Activated CD4-positive, alpha-beta T cell treated with anti-CD3 and anti-CD28 coated beads, Interleukin-2, Interleukin-4, amounts not matched to agents 100 ng/mL and 50 ng/mL, durations not matched to agents 16 hours and 8 hours (primary cell): ENCODE results near the gene PEMT.

ENCODE experiments used
- DNase-seq: peaks from one replicate; pipeline ENCODE4 v3.0.0-alpha.2; 2020; ENCODE audit warnings: low spot score

PEMT gene

GRCh38 chr17:17553217-17554195, 38.0 kb downstream of the PEMT start:
- DNase-seq, result no peak

DNA sequence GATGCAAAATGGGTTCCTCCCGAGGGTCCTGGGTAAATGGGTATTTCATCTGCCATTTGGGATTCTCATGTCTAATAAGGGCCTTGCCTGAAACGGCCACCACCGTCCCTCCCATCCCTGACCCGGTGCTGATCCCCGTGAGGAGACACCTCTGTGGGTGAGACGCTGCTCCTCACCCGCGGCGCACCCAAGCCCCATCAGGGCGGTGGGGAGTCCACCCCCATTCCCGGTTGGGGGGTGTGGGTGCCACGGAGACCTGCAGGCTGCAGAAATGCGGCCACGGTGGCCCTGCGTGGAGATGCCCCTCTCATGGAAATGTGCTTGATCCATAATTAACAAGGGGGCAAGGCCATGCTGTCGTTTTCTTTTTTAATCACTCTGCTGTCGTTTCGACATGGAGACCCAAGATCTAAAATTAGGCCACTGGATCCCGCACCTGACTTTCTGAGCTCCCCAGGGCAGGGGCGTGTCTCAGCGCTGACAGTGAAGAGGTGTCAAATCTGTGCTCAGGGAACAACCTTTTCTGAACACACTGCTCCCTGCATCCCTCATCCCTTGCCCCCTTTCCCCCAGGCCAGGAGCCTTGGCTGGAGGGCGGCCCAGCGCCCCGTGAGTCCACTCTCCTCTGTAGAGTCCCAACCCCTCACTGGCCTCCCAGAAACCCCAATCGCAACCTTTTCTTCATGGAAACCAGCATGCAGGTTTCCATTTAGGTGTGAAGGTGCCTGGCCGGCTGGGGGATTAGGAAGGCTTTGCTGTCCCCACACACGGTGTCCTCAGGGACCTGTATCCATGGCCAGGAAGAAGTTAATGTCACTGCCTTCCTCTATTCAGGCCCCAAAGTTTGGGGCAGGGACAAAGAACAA, 38.9 kb downstream of the PEMT start:
- no peak for DNase-seq

DNA sequence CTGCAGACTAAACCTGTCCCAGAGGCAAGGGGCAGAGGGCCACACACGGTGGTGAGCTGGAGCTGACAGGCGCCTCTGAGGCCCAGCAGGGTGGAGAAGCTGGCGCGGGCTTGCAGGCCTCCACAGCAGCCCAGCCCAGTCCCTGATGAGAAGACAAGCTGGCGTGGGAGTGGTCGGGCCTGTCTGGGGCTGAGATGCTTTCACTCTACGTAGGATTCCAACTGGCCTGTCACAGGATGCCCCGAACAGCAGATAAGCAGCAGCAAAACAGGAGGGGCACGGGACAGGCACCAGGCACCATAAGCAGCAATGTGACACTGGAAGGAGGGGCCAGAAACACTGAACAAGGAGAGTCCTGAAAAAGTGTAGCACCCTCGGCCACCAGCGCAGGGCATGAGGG, 40.1 kb downstream of the PEMT start:
- no peak for DNase-seq

DNA sequence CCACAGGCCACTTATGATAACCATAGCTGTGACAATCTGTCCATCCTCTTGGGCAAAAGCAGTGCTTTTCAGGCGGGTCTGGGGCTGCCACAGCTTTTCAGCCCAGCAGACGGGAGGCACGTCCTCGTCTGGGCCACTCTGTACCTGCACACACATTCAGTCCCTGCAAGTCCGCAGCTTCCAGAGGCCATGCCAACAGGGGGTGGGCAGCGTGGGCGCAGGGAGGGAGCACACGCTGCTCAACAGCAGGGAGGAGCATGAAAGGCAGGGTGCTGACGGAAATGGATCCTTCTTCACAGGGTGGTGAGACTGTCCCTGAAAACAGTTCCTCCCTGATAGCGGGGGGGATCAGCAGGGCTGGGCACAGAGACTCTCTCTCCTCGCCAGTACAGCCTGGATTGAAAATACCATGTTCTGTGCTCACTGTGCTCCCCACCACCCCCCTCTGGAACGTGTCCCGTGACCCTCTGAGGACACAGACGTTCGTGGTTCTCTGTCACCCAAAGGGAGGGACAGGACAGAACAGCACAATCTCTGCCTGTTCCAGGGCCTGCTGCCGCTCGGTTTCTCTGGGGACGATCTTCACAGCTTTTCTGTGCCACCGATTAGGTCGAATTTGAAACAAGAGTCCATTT, 41.7 kb downstream of the PEMT start:
- DNase-seq, result no peak

DNA sequence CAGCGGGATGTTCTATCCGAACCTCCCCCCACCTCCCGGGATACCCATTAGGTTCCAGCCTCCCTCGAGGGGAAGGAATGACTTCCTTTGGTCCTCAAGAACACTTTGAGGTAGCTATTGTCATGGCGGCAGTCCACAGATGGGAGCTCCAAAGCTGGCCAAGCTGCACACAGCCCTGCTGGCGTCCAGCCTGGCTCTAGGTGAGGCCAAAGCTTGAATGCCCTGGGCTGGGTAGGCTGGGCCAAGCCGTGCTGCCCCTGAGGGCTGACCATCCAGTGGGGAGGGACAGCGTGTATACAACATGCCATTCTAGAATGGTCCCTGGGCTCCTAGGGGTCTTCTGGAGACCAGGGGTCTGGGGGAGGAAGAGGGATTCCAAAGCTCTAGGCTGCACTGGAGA, 43.5 kb downstream of the PEMT start:
- no peak for DNase-seq

- no peak for DNase-seq
Observed at GRCh38 chr17:17547210-17547764, 44.2 kb downstream of the PEMT start.

GRCh38 chr17:17546399-17547185, 44.9 kb downstream of the PEMT start:
- no peak for DNase-seq

GRCh38 chr17:17545984-17546383, 45.5 kb downstream of the PEMT start:
- no peak for DNase-seq

DNA sequence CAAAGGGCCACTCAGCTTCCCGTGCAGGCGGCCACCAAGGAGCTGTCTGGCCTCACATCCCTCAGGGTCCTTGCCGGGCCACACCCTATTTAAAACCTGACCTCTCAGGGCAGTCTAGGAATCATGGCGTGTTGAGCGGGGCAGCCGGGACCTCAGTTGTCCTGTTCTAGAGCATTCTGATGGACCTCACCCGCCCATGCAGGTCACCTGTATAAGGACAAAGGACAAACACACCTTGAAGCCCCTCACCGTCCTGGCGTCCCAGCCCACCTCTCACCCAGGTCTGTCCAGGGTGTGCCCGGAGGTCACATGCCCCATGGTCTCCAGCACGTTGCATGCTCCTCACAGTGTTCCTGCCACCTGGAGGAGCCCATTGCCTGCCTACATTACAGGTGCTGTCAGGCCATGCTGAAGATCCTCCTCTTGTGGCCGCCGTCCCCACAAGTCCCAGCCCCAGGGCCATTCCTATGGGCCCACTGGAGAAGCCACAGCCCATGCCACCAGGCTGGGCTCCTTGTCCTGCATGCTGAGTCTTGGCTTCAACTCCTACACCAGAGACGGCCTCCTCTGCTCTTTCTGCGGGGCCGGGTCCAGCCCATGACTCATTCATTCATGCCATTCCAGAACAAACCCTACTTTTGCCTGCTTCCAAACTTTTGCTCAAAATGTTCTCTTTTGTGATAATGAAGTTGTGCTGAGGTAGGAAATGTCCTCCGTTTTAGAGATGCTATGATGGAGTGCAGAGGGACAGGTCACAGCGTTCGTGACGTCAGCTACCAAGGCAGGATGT, 46.3 kb downstream of the PEMT start:
- no peak for DNase-seq

- no peak for DNase-seq
Observed at GRCh38 chr17:17542906-17543635, 48.4 kb downstream of the PEMT start.

- DNase-seq, result no peak
Observed at GRCh38 chr17:17541640-17542001, 49.9 kb downstream of the PEMT start.

- no peak for DNase-seq
Observed at GRCh38 chr17:17540935-17541639, 50.4 kb downstream of the PEMT start.

DNA sequence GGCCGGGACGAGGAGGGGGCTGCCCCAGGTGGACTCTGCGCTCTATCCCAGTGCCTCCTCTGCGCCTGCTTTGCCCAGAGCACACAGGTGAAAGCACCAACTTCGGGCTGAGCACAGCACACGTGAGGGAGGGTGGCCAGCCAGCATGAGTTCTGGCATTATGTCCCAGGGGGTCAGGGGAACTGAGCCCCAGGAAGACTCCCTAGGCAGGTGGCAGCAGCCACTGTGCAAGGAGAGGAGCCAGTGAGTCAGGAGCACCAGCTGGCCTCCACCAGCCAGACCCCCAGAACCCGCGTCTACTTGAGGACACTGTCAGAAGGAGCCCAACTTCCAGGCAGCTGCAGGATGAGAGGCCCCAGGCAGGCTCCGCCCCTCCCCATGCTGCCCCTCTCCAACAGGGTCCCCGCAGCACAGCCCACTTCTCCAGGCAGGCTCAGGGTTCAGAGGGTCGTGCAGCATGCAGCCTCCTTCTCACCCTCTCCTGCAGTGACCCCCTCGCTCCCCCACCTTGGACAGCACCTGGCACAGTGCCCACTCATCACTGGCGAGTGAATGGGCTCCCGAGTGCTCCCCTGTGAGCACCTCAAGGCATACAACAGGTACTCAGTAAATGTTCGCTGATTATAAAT, 51.1 kb downstream of the PEMT start:
- DNase-seq, result no peak

- no peak for DNase-seq
Observed at GRCh38 chr17:17539591-17539990, 51.9 kb downstream of the PEMT start.

GRCh38 chr17:17538417-17539391, 52.8 kb downstream of the PEMT start:
- DNase-seq, result no peak

DNA sequence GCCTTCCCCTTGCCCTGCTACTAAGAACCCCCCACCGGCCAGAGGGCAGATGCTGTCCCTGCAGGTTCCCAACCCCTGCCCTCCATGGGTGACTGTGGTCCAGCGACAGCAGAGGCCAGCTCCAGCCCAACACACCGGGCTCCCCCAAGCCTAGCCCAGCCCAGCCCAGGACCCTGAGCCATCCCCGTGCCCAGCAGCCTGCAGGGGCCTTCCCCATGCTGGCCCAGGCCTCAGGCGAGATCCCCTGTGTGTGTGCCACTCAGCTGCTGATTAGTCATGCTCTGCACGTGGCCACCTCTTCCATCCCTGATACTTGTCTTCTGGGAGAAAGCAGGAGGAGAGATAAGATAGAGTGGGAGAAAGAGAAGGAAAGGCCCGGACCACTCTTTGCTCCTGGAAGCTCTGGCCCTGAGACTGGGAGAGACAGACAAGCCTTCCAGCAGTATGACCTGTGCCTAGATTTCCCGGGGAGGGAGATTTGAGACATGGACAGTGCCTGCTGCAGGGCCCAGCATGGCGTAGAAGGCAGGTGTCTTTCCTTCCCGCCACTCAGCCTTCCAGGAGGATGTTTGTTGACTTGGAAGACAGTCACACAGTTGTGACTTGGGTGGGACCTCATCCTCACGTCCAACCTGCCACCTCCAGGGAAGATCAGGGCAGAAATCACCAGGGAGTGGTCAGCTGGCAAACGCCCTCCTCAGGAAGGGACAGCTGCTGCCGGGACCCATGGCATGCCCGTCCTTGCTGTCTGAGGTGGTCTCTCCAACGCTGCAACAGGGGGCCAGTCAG, 54.0 kb downstream of the PEMT start:
- no peak for DNase-seq

- no peak for DNase-seq
Observed at GRCh38 chr17:17536702-17537101, 54.8 kb downstream of the PEMT start.
